GM12878 (cell line): ENCODE measurements around the gene PFKFB3. TPM values are rescaled to one million over a fixed set of nuclear protein-coding genes. Genes with fewer than 3 reads are reported as not detected.

Source experiments
- ATAC-seq: fragments of 200-7000 bp; cut with Tn5 transposase; 3 replicates; pipeline ENCODE4 v1.9.1; 2020; ENCODE audit warnings: mild to moderate bottlenecking, moderate library complexity
- BruUV-seq: library from RNA; stranded (reverse); fragments of 400-500 nt; replicated peaks from 2 replicates; lab custom pipeline; 2021; lab: Mats Ljungman, UMichigan
- CTCF ChIA-PET: fragments of 300-600 bp; sonication (Branson Sonifier 250); formaldehyde crosslinking; extraction: SDS; loops from one replicate; lab custom pipeline; 2021; ENCODE audit warnings: inconsistent platforms; lab: Yijun Ruan, JAX
- POLR2A ChIA-PET: fragments of 350-600 bp; formaldehyde crosslinking; extraction: SDS; loops from one replicate; lab custom pipeline; 2021; ENCODE audit warnings: inconsistent platforms; lab: Charles Lee
- RAD21 ChIA-PET: fragments of 300-600 bp; sonication (Branson Sonifier 250); formaldehyde crosslinking; loops from one replicate; lab custom pipeline; 2023; ENCODE audit warnings: antibody characterized with exemption; ENCODE audit not compliant: unreplicated experiment; lab: Charles Lee
- SMC1A ChIA-PET: fragments of 300-600 bp; sonication (Branson Sonifier 250); formaldehyde crosslinking; loops from one replicate; lab custom pipeline; 2023; ENCODE audit not compliant: unreplicated experiment, uncharacterized antibody; lab: Charles Lee
- DNase-seq: peaks from one replicate; pipeline ENCODE4 v3.0.0-alpha.2; 2011; ENCODE audit warnings: low read depth, low spot score
- FAIRE-seq: peaks from 3 replicates; lab custom pipeline; 2011; peaks lifted over from hg19 to GRCh38; lab: Jason Lieb, UNC
- H2AFZ ChIP-seq: 2 replicates; pipeline ENCODE4 v1.6.0; 2011; ENCODE audit warnings: low read depth, low read length, control low read depth; ENCODE audit not compliant: control insufficient read depth
- H3K27ac ChIP-seq: 2 replicates; pipeline ENCODE4 v1.5.1; 2011; ENCODE audit warnings: control low read depth; ENCODE audit not compliant: control insufficient read depth, insufficient read depth
- H3K27me3 ChIP-seq, 2 experiments: replicated peaks in 1 of 2; 2 replicates each; pipeline versions ENCODE4 v1.6.0 to v1.6.1; 2011; ENCODE audit warnings: low read length in 1 of 2; ENCODE audit not compliant: control insufficient read depth in 2 of 2, insufficient read depth in 2 of 2
- H3K36me3 ChIP-seq, 2 experiments: 2 replicates each; pipeline ENCODE4 v1.5.1; 2011; ENCODE audit warnings: low read length in 1 of 2; ENCODE audit not compliant: control insufficient read depth in 2 of 2, insufficient read depth in 2 of 2
- H3K4me1 ChIP-seq: 2 replicates; pipeline ENCODE4 v1.6.1; 2011; ENCODE audit warnings: mild to moderate bottlenecking, low read length, moderate library complexity, mixed read lengths; ENCODE audit not compliant: control insufficient read depth, insufficient read depth
- H3K4me2 ChIP-seq: 2 replicates; pipeline ENCODE4 v1.6.0; 2011; ENCODE audit warnings: control low read depth; ENCODE audit not compliant: control insufficient read depth, insufficient read depth
- H3K4me3 ChIP-seq: fragments of 200-600 bp; sonication (generic); 2 replicates; pipeline ENCODE4 v1.5.1; 2016
- H3K79me2 ChIP-seq: 2 replicates; pipeline ENCODE4 v1.6.0; 2011; ENCODE audit warnings: low read length; ENCODE audit not compliant: control insufficient read depth, insufficient read depth
- H3K9ac ChIP-seq: 2 replicates; pipeline ENCODE4 v1.8.0; 2011; ENCODE audit warnings: low read length, control low read depth, mixed read lengths; ENCODE audit not compliant: control insufficient read depth, insufficient read depth
- H3K9me3 ChIP-seq: replicated peaks from 3 replicates; pipeline ENCODE4 v1.5.1; 2011; ENCODE audit warnings: mild to moderate bottlenecking, low read length; ENCODE audit not compliant: control insufficient read depth, insufficient read depth
- H4K20me1 ChIP-seq: 2 replicates; pipeline ENCODE4 v1.6.0; 2011; ENCODE audit not compliant: control insufficient read depth, insufficient read depth
- BMI1 ChIP-seq: fragments of 450-650 bp; IDR thresholded peaks from 2 replicates; pipeline ENCODE4 v1.6.1; 2016; ENCODE audit warnings: mild to moderate bottlenecking, moderate library complexity, borderline replicate concordance
- CREB1 ChIP-seq: IDR thresholded peaks from 2 replicates; pipeline ENCODE4 v1.6.1; 2012; ENCODE audit warnings: low read depth, mild to moderate bottlenecking, inconsistent platforms
- GABPA ChIP-seq: IDR thresholded peaks from 2 replicates; pipeline ENCODE4 v1.6.1; 2014; ENCODE audit warnings: antibody characterized with exemption, low read depth, mild to moderate bottlenecking, inconsistent platforms
- MYB ChIP-seq: fragments of 150-350 bp; IDR thresholded peaks from 2 replicates; pipeline ENCODE4 v1.6.1; 2014; ENCODE audit warnings: mild to moderate bottlenecking, low read depth, low read length, borderline replicate concordance
- NFIC ChIP-seq: IDR thresholded peaks from 2 replicates; pipeline ENCODE4 v1.6.1; 2012; ENCODE audit warnings: low read depth, mild to moderate bottlenecking, inconsistent platforms, low read length, moderate library complexity
- NFXL1 ChIP-seq: fragments of 450-650 bp; IDR thresholded peaks from 2 replicates; pipeline ENCODE4 v1.6.1; 2017; ENCODE audit warnings: antibody characterized with exemption, mild to moderate bottlenecking, borderline replicate concordance
- NR2C2 ChIP-seq: IDR thresholded peaks from 2 replicates; pipeline ENCODE4 v1.6.1; 2011; ENCODE audit warnings: borderline replicate concordance, low read depth; ENCODE audit not compliant: control insufficient read depth, insufficient read length
- RELA ChIP-seq: fragments of 450-650 bp; IDR thresholded peaks from 2 replicates; pipeline ENCODE4 v1.8.0; 2014; ENCODE audit warnings: borderline replicate concordance; ENCODE audit not compliant: partially characterized antibody
- SPI1 ChIP-seq: IDR thresholded peaks from 2 replicates; pipeline ENCODE4 v1.6.1; 2011; ENCODE audit warnings: low read depth, mild to moderate bottlenecking, low read length, moderate library complexity, borderline replicate concordance; ENCODE audit not compliant: insufficient read depth
- TBL1XR1 ChIP-seq: IDR thresholded peaks from 2 replicates; pipeline ENCODE4 v1.6.1; 2012; ENCODE audit warnings: low read depth, low read length, improper control_type of control experiment
- ZBED1 ChIP-seq: IDR thresholded peaks from 2 replicates; pipeline ENCODE4 v1.6.1; 2016; ENCODE audit warnings: borderline replicate concordance
- WGBS: methylation state at CpG from one replicate; pipeline ENCODE4 v1.1.6; 2016; ENCODE audit warnings: low lambda C conversion rate; ENCODE audit not compliant: insufficient replicate concordance, insufficient coverage; ENCODE audit errors: missing lambda C conversion rate; 5-methylcytosine and 5-hydroxymethylcytosine counted together
- in situ Hi-C: fragments of 300-500 bp; cut with MboI; formaldehyde crosslinking; loops from 9 replicates; pipeline ENCODE4 v1.14.3; 2018; ENCODE audit warnings: mixed read lengths
- intact Hi-C: fragments of 100-400 bp; cut with micrococcal nuclease; formaldehyde crosslinking; loops from one replicate; pipeline ENCODE4 v1.14.2; 2022; ENCODE audit not compliant: unreplicated experiment
- polyA plus RNA-seq, 11 experiments: library from polyadenylated mRNA; depleted of rRNA in 4 of 11; unstranded in 6 of 11; stranded (reverse) in 5 of 11; fragments of >200 nt; fragmentation: Nextera tagmentation in 4 of 11; fragmentation: Illumina TruSeq in 1 of 11; extraction: Ambion mirVana in 4 of 11; extraction: Trizol in 1 of 11; gene quantifications; 1 replicate in 1 of 11; 2 replicates in 10 of 11; pipeline versions ENCODE4 v1.2.1 to v1.2.3, GENCODE V29; 2011 to 2016; ENCODE audit warnings: inconsistent platforms in 2 of 11, missing spikeins in 2 of 11, low read depth in 1 of 11
- total RNA-seq, 4 experiments: library from RNA; depleted of rRNA in 3 of 4; stranded (reverse); fragments of >200 nt in 3 of 4; fragmentation: Illumina TruSeq in 1 of 4; extraction: Trizol in 1 of 4; gene quantifications; 2 replicates each; pipeline versions ENCODE4 v1.2.1 to v1.2.3, GENCODE V29; 2013 to 2021
- TF ChIP-seq, protein P1 (sequence below): IDR thresholded peaks from 2 replicates; pipeline ENCODE4 v1.6.1; 2011; ENCODE audit warnings: borderline replicate concordance, low read depth, mild to moderate bottlenecking, moderate library complexity, low read length; ENCODE audit not compliant: insufficient read depth, poor library complexity, severe bottlenecking
- TF ChIP-seq, protein P2 (sequence below): IDR thresholded peaks from 2 replicates; pipeline ENCODE4 v1.6.1; 2012; ENCODE audit warnings: improper control_type of control experiment, low read depth, low read length; ENCODE audit not compliant: insufficient replicate concordance
- TF ChIP-seq, protein P3 (sequence below): IDR thresholded peaks from 2 replicates; pipeline ENCODE4 v1.6.1; 2012; ENCODE audit warnings: low read length, inconsistent platforms

PFKFB3 gene
- total and polyA plus RNA-seq, 10 of the 15 experiments (the other 5 are each of a cell fraction or from before 2014, with no cell fraction given), result 1.6 to 46.7 (median 13.7) TPM

DNA sequence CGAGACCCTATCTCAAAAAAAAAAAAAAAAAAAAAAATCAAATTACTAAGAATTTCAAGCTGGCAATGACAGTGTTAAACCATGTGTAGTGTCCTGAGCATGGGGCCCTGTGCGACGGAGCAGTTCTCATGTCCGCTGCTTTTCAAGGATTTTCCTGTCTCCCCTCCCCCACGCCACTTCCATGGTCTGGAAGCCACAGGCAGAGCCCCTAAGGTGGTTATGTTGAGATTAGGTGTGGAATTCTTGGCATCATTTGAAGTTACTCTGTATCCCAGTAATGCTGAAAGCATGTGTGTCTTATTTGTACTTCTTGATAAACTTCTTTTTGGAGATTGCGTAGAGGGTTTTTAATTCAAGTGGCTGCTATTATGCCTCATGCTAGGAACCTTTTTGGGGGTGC is 65.2 kb downstream of the PFKFB3 start:
- Histone ChIP-seq H3K36me3 (no peaks in the 10 kb centered on the region), H3K27ac (no peak overlapping the region), H3K79me2 (no peaks in the 10 kb centered on the region), H3K4me1 (peaks cover 34% of the 10 kb centered on the region), H3K9me3 (peaks cover 2% of the 10 kb centered on the region; the same call in 1 of the 3 replicates), H2AFZ (no peak overlapping the region), H3K27me3 (no peaks in the 10 kb centered on the region), H3K4me2 (0 out of 2 replicates have a peak overlapping the region, but pooled peaks have one; percentile 15), H3K9ac (no peak overlapping the region), H3K4me3 (no peak overlapping the region), H4K20me1 (no peaks in the 10 kb centered on the region)
- WGBS, result 60% methylated on average over 5 of the region's 6 CpGs
- FAIRE-seq, result no peak
- intact Hi-C loops (loop anchor here (1.0 kb wide), 1 partner anchor 133 kb away; no protein-coding TSS in a partner anchor), in situ Hi-C loops (no loop called here)
- no peak for DNase-seq
- ChIA-PET POLR2A (interaction anchor here (0.6 to 1.4 kb wide), 9 partner anchors 16 to 453 kb away, joined by 3 to 5 read pairs (median 3); no protein-coding TSS in a partner anchor), RAD21 (interaction anchor here (1.3 to 5.9 kb wide), 4 partner anchors 28 to 65 kb away, joined by 4 to 37 read pairs (median 7); partner anchors contain the start of gene PFKFB3), SMC1A (interaction anchor here (0.7 to 9.8 kb wide), 14 partner anchors 10 to 292 kb away, joined by 3 to 120 read pairs (median 4); no protein-coding TSS in a partner anchor), CTCF (interaction anchor here (0.9 to 2.1 kb wide), 5 partner anchors 28 to 134 kb away, joined by 3 to 12 read pairs (median 7); no protein-coding TSS in a partner anchor)
- no peak for ATAC-seq
- TSS peak; percentile 37 for BruUV-seq
- TF ChIP-seq SPI1 (no peak), TBL1XR1 (no peak), ZBED1 (no peak), MYB (no peak), GABPA (no peak), BMI1 (no peak), NFIC (no peak), NFXL1 (no peak), RELA (no peak), CREB1 (no peak), NR2C2 (no peak)
- TF ChIP-seq, protein P1, sequence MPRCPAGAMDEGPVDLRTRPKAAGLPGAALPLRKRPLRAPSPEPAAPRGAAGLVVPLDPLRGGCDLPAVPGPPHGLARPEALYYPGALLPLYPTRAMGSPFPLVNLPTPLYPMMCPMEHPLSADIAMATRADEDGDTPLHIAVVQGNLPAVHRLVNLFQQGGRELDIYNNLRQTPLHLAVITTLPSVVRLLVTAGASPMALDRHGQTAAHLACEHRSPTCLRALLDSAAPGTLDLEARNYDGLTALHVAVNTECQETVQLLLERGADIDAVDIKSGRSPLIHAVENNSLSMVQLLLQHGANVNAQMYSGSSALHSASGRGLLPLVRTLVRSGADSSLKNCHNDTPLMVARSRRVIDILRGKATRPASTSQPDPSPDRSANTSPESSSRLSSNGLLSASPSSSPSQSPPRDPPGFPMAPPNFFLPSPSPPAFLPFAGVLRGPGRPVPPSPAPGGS, result no peak
- TF ChIP-seq, protein P2, sequence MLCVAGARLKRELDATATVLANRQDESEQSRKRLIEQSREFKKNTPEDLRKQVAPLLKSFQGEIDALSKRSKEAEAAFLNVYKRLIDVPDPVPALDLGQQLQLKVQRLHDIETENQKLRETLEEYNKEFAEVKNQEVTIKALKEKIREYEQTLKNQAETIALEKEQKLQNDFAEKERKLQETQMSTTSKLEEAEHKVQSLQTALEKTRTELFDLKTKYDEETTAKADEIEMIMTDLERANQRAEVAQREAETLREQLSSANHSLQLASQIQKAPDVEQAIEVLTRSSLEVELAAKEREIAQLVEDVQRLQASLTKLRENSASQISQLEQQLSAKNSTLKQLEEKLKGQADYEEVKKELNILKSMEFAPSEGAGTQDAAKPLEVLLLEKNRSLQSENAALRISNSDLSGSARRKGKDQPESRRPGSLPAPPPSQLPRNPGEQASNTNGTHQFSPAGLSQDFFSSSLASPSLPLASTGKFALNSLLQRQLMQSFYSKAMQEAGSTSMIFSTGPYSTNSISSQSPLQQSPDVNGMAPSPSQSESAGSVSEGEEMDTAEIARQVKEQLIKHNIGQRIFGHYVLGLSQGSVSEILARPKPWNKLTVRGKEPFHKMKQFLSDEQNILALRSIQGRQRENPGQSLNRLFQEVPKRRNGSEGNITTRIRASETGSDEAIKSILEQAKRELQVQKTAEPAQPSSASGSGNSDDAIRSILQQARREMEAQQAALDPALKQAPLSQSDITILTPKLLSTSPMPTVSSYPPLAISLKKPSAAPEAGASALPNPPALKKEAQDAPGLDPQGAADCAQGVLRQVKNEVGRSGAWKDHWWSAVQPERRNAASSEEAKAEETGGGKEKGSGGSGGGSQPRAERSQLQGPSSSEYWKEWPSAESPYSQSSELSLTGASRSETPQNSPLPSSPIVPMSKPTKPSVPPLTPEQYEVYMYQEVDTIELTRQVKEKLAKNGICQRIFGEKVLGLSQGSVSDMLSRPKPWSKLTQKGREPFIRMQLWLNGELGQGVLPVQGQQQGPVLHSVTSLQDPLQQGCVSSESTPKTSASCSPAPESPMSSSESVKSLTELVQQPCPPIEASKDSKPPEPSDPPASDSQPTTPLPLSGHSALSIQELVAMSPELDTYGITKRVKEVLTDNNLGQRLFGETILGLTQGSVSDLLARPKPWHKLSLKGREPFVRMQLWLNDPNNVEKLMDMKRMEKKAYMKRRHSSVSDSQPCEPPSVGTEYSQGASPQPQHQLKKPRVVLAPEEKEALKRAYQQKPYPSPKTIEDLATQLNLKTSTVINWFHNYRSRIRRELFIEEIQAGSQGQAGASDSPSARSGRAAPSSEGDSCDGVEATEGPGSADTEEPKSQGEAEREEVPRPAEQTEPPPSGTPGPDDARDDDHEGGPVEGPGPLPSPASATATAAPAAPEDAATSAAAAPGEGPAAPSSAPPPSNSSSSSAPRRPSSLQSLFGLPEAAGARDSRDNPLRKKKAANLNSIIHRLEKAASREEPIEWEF, result no peak
- TF ChIP-seq, protein P3, sequence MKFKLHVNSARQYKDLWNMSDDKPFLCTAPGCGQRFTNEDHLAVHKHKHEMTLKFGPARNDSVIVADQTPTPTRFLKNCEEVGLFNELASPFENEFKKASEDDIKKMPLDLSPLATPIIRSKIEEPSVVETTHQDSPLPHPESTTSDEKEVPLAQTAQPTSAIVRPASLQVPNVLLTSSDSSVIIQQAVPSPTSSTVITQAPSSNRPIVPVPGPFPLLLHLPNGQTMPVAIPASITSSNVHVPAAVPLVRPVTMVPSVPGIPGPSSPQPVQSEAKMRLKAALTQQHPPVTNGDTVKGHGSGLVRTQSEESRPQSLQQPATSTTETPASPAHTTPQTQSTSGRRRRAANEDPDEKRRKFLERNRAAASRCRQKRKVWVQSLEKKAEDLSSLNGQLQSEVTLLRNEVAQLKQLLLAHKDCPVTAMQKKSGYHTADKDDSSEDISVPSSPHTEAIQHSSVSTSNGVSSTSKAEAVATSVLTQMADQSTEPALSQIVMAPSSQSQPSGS, result no peak
